ENCODE data around the gene ZXDA. TPM values are rescaled to one million over a fixed set of nuclear protein-coding genes. Genes with fewer than 3 reads are reported as not detected.
A peak's percentile ranks its signal among the peaks of the same experiment; 100 is the strongest.
"Not testable (repeated sequence)": the region's sequence is repeated elsewhere in the genome, so short reads cannot be mapped to it uniquely, and the experiment has no call there.

The ZXDA gene
- total RNA-seq, 4 donors from 2014 or later: 8.1 to 9.1 (median 8.9) TPM

- H3K27me3 ChIP-seq; DNase-seq (ENCODE audit: extremely low spot score); intact Hi-C loops (cut with DNase I); H3K36me3 ChIP-seq; H3K9me3 ChIP-seq: not testable (repeated sequence)
- peak overlapping the region; percentile 87 to 90 (median 89) for H3K27ac ChIP-seq (replicated peaks in 1 of 4)
- WGBS: 74% methylated on average over 19 of the region's 28 CpGs
- peak overlapping the region; percentile 55 to 67 (median 58) for H3K4me3 ChIP-seq
- H3K4me1 ChIP-seq: peaks cover 19 to 47% (median 33%) of the 10 kb centered on the region in 4 donors
Observed at GRCh38 chrX:57908972-57909594, 1.2 kb downstream of the ZXDA start.

DNA sequence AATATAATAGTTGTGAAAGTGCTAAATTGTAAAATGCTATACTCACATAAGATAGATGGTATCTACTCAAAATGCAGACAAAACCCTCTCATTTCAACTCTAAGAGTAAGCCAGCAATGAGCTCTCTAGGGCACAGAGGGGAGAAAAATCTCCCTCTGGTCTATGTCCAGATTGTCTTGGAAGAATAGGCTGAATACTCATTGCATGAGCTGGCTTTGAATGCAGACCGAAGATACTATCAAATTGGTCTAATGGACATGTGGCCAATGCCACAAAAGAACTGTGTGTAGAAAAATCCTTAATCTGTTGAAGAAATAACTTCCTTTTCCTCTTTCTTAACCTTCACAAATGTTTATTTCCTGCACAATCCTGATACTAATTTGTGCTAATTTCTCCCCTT, 3.5 kb downstream of the ZXDA start:
- WGBS: 40% methylated on average over 1 of the region's 1 CpG
- no peak for TF ChIP-seq POLR2A (IDR thresholded peaks at IDR 0.05; ENCODE audit: low read depth)
- TF ChIP-seq, protein P1, sequence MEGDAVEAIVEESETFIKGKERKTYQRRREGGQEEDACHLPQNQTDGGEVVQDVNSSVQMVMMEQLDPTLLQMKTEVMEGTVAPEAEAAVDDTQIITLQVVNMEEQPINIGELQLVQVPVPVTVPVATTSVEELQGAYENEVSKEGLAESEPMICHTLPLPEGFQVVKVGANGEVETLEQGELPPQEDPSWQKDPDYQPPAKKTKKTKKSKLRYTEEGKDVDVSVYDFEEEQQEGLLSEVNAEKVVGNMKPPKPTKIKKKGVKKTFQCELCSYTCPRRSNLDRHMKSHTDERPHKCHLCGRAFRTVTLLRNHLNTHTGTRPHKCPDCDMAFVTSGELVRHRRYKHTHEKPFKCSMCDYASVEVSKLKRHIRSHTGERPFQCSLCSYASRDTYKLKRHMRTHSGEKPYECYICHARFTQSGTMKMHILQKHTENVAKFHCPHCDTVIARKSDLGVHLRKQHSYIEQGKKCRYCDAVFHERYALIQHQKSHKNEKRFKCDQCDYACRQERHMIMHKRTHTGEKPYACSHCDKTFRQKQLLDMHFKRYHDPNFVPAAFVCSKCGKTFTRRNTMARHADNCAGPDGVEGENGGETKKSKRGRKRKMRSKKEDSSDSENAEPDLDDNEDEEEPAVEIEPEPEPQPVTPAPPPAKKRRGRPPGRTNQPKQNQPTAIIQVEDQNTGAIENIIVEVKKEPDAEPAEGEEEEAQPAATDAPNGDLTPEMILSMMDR (IDR thresholded peaks at IDR 0.05): no peak
- no peak for TF ChIP-seq EP300 (IDR thresholded peaks at IDR 0.05)
- no peak for TF ChIP-seq POLR2AphosphoS5 (IDR thresholded peaks at IDR 0.05)
- no peaks in the 10 kb centered on the region for H3K9me3 ChIP-seq
- peaks cover 19 to 57% (median 43%) of the 10 kb centered on the region in 4 donors for H3K4me1 ChIP-seq
- peak overlapping the region; percentile 33 to 60 (median 48) for H3K27ac ChIP-seq (replicated peaks in 1 of 4)
- H3K27me3 ChIP-seq: no peaks in the 10 kb centered on the region
- intact Hi-C loops (cut with DNase I): no loop called here
- H3K36me3 ChIP-seq: no peaks in the 10 kb centered on the region
- no peak for DNase-seq (ENCODE audit: extremely low spot score)
- no peak overlapping the region for H3K4me3 ChIP-seq

DNA sequence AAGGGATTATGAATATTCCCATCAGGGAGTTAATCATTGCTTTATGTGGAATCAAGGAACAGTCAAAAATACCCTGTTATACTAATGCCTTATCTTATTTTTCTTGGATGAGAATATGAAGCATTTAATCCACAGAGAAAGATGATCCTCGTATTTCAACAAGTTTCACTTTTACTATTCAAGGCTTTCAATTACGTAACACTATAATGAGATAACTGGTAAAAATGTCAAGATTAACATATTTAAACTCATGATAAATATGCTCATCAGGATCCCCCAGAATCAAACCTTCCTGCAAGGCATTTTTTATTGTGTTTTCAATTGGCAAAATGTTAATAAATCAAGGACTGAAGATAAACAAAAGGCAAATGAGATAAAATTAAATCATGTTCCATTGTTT, 5.1 kb downstream of the ZXDA start:
- TF ChIP-seq POLR2AphosphoS5 (IDR thresholded peaks at IDR 0.05): no peak
- TF ChIP-seq, protein P1 (IDR thresholded peaks at IDR 0.05): no peak
- no peak for TF ChIP-seq EP300 (IDR thresholded peaks at IDR 0.05)
- TF ChIP-seq POLR2A (IDR thresholded peaks at IDR 0.05; ENCODE audit: low read depth): no peak
- WGBS: 39% methylated on average over 2 of the region's 2 CpGs
- no peaks in the 10 kb centered on the region for H3K27me3 ChIP-seq
- no peak for DNase-seq (ENCODE audit: extremely low spot score)
- peaks cover 12 to 65% (median 38%) of the 10 kb centered on the region in 4 donors for H3K4me1 ChIP-seq
- peak overlapping the region in 3 of 4 donors; percentile 7 to 30 (median 17) for H3K4me3 ChIP-seq
- no peaks in the 10 kb centered on the region for H3K36me3 ChIP-seq
- intact Hi-C loops (cut with DNase I): no loop called here
- peak overlapping the region; percentile 28 to 60 (median 52) for H3K27ac ChIP-seq (replicated peaks in 1 of 4)
- no peaks in the 10 kb centered on the region for H3K9me3 ChIP-seq

DNA sequence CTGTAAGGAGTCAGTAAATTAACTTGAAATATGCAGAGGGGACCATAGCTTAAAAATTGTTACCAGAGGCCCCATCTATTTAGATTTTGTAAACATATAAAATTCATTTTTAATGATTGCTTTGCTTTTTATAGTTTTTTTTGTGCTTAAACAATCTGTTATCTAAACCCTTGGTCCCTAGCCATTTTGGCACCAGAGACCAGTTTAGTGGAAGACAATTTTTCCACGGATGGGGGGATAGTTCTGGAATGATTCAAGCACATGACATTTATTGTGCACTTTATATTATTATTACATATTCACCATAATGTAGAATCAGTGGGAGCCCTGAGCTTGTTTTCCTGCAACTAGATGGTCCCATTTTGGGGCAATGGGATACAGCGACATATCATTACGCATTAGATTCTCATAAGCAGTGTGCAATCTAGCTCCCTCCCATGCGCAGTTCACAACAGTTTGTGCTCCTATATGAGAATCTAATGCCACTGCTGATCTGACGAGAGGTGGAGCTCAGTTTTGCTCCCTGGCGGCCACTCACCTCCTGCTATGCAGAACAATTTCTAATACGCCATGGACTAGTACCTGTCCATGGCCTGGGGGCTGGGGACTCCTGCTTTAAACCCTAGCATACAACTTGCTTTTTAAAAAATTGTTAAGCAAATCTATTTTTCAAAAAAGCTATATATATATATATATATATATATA, 5.9 kb downstream of the ZXDA start:
- 81% methylated on average over 7 of the region's 7 CpGs for WGBS
- Histone ChIP-seq H3K27ac (replicated peaks in 1 of 4) (peak overlapping the region in 2 of 4 donors; percentile 44 to 51), H3K27me3 (no peaks in the 10 kb centered on the region), H3K36me3 (no peaks in the 10 kb centered on the region), H3K4me3 (no peak overlapping the region), H3K4me1 (peaks cover 12 to 72% (median 40%) of the 10 kb centered on the region in 4 donors), H3K9me3 (no peaks in the 10 kb centered on the region)
- DNase-seq (ENCODE audit: extremely low spot score): no peak
- intact Hi-C loops (cut with DNase I): no loop called here
- TF ChIP-seq POLR2AphosphoS5 (IDR thresholded peaks at IDR 0.05): no peak
- no peak for TF ChIP-seq POLR2A (IDR thresholded peaks at IDR 0.05; ENCODE audit: low read depth)
- no peak for TF ChIP-seq EP300 (IDR thresholded peaks at IDR 0.05)
- TF ChIP-seq, protein P1 (IDR thresholded peaks at IDR 0.05): no peak

DNA sequence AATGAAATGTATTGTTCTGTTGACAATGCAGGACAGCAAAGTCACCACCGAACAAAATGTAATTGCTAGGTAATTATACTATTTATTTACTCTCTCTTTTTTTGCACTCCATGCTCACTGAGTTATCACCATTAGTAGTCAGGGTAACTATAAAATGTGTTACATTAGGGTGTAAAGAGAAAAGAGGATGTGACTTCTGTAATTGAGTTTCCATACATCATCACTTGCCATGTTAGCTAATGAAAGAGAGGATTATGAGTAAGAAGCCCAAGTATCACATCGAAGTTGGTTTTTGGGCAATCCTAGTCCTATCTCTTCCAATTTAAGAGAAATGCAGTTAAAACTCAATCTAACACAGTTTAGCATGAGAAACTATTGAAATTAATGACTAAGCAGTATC, 7.6 kb downstream of the ZXDA start:
- H3K36me3 ChIP-seq: no peaks in the 10 kb centered on the region
- H3K4me1 ChIP-seq: peaks cover 12 to 70% (median 38%) of the 10 kb centered on the region in 4 donors
- WGBS: 76% methylated on average over 2 of the region's 2 CpGs
- intact Hi-C loops (cut with DNase I): no loop called here
- H3K9me3 ChIP-seq: no peaks in the 10 kb centered on the region
- TF ChIP-seq POLR2A (IDR thresholded peaks at IDR 0.05; ENCODE audit: low read depth) (no peak), POLR2AphosphoS5 (IDR thresholded peaks at IDR 0.05) (no peak), EP300 (IDR thresholded peaks at IDR 0.05) (no peak)
- TF ChIP-seq, protein P1 (IDR thresholded peaks at IDR 0.05): no peak
- H3K27me3 ChIP-seq: no peaks in the 10 kb centered on the region
- no peak overlapping the region for H3K4me3 ChIP-seq
- no peak for DNase-seq (ENCODE audit: extremely low spot score)
- peak overlapping the region in 1 of 4 donors; percentile 16 for H3K27ac ChIP-seq (replicated peaks in 1 of 4)
